ENCODE measurements around the gene CRACDL. TPM values are rescaled to one million over a fixed set of nuclear protein-coding genes. Genes with fewer than 3 reads are reported as not detected.

Gene CRACDL
- total RNA-seq, 2 donors from 2014 or later: 4.1 to 20.8 TPM

DNA sequence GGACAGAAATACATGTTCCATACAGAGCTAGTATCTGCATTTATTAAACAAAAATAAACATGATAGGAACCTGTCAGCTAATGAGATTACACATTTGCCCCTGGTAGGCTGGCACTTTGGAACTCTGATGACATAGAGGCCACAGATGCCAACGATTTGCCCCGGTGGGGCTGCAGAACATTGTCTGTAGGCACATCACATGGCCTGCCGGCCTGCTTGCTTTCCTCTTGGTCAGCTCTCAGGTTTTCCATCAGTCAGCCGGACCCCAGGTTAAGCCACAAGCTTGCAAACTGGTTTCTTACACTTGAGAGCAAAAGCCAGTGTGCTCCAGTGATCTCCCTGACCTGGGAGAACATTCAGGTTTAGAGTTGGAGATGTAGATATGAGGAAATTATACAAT is 60.3 kb downstream of the CRACDL start:
- DNase-seq (ENCODE audit: low spot score): no peak
- no peaks in the 10 kb centered on the region for H3K27me3 ChIP-seq (replicated peaks; ENCODE audit: insufficient read depth)
- 86% methylated on average over 4 of the region's 4 CpGs for WGBS

DNA sequence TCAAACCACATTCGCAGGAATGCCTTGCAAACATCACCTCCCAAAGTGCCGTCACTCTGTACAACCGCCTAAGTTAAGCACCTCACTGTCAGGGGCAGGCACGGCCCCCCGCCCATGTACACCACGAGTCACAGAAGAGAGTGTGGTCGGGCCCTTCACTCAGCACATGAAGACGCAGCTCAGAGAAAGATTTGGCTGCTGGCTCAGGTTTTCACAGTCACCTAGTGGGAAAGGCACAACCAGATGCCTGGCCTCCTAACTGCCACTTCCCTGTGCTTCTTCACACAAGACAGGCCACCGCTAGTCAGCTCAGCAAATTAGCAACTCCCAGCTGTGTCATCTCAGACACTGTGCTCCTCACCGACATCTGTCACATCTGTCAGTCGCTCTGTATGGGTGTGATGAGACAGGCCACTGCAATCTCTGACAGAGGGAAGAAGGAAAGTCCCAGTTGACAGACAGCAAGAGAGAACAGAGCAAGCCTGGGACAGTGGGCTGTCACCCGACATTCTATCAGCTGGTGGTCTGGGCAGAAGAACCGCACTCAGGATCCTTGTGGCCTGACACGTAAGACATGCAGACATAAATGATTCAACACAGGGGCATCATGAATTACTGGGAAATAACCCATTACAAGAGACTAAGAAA is 60.8 kb downstream of the CRACDL start:
- Histone ChIP-seq H3K4me3 (no peak overlapping the region), H3K27me3 (replicated peaks; ENCODE audit: insufficient read depth) (no peaks in the 10 kb centered on the region), H3K9me3 (no peaks in the 10 kb centered on the region), H3K36me3 (no peaks in the 10 kb centered on the region), H3K27ac (no peak overlapping the region), H3K4me1 (replicated peaks) (no peaks in the 10 kb centered on the region)
- WGBS: 78% methylated on average over 14 of the region's 14 CpGs
- TF ChIP-seq, protein P1, sequence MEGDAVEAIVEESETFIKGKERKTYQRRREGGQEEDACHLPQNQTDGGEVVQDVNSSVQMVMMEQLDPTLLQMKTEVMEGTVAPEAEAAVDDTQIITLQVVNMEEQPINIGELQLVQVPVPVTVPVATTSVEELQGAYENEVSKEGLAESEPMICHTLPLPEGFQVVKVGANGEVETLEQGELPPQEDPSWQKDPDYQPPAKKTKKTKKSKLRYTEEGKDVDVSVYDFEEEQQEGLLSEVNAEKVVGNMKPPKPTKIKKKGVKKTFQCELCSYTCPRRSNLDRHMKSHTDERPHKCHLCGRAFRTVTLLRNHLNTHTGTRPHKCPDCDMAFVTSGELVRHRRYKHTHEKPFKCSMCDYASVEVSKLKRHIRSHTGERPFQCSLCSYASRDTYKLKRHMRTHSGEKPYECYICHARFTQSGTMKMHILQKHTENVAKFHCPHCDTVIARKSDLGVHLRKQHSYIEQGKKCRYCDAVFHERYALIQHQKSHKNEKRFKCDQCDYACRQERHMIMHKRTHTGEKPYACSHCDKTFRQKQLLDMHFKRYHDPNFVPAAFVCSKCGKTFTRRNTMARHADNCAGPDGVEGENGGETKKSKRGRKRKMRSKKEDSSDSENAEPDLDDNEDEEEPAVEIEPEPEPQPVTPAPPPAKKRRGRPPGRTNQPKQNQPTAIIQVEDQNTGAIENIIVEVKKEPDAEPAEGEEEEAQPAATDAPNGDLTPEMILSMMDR (IDR thresholded peaks at IDR 0.05): no peak
- TF ChIP-seq POLR2AphosphoS5 (IDR thresholded peaks at IDR 0.05): no peak
- no peak for TF ChIP-seq POLR2A (IDR thresholded peaks at IDR 0.05)
- intact Hi-C loops (cut with DNase I): no loop called here
- no peak for DNase-seq (ENCODE audit: low spot score)

More for the DNA sequence above, 60.3 kb downstream of the CRACDL start:
- Histone ChIP-seq H3K4me3 (no peak overlapping the region), H3K36me3 (no peaks in the 10 kb centered on the region), H3K9me3 (no peaks in the 10 kb centered on the region), H3K27ac (no peak overlapping the region), H3K4me1 (replicated peaks) (no peaks in the 10 kb centered on the region)
- intact Hi-C loops (cut with DNase I): no loop called here
- TF ChIP-seq POLR2AphosphoS5 (IDR thresholded peaks at IDR 0.05) (no peak), POLR2A (IDR thresholded peaks at IDR 0.05) (no peak)
- TF ChIP-seq, protein P1 (IDR thresholded peaks at IDR 0.05): no peak

- TF ChIP-seq POLR2A (IDR thresholded peaks at IDR 0.05): no peak
- TF ChIP-seq, protein P1 (IDR thresholded peaks at IDR 0.05): no peak
- no peak for TF ChIP-seq POLR2AphosphoS5 (IDR thresholded peaks at IDR 0.05)
- no peaks in the 10 kb centered on the region for H3K9me3 ChIP-seq
- intact Hi-C loops (cut with DNase I): no loop called here
- no peak overlapping the region for H3K4me3 ChIP-seq
- DNase-seq (ENCODE audit: low spot score): no peak
- 93% methylated on average over 11 of the region's 11 CpGs for WGBS
- H3K4me1 ChIP-seq (replicated peaks): no peaks in the 10 kb centered on the region
- no peaks in the 10 kb centered on the region for H3K27me3 ChIP-seq (replicated peaks; ENCODE audit: insufficient read depth)
- H3K27ac ChIP-seq: no peak overlapping the region
- no peaks in the 10 kb centered on the region for H3K36me3 ChIP-seq
These were observed 61.8 kb downstream of the CRACDL start for GRCh38 chr2:98874186-98874689.

GRCh38 chr2:98872526-98872925 is 63.5 kb downstream of the CRACDL start:
- Histone ChIP-seq H3K9me3 (no peaks in the 10 kb centered on the region), H3K36me3 (no peaks in the 10 kb centered on the region), H3K27me3 (replicated peaks; ENCODE audit: insufficient read depth) (no peaks in the 10 kb centered on the region), H3K4me1 (replicated peaks) (no peaks in the 10 kb centered on the region), H3K27ac (no peak overlapping the region), H3K4me3 (no peak overlapping the region)
- TF ChIP-seq POLR2A (IDR thresholded peaks at IDR 0.05) (no peak), POLR2AphosphoS5 (IDR thresholded peaks at IDR 0.05) (no peak)
- TF ChIP-seq, protein P1 (IDR thresholded peaks at IDR 0.05): no peak
- no peak for DNase-seq (ENCODE audit: low spot score)
- WGBS: 80% methylated on average over 10 of the region's 10 CpGs
- intact Hi-C loops (cut with DNase I): no loop called here

- H3K4me3 ChIP-seq: no peak overlapping the region
- intact Hi-C loops (cut with DNase I): no loop called here
- DNase-seq (ENCODE audit: low spot score): no peak
- 90% methylated on average over 2 of the region's 2 CpGs for WGBS
- no peaks in the 10 kb centered on the region for H3K9me3 ChIP-seq
- H3K27me3 ChIP-seq (replicated peaks; ENCODE audit: insufficient read depth): no peaks in the 10 kb centered on the region
- no peaks in the 10 kb centered on the region for H3K4me1 ChIP-seq (replicated peaks)
- no peak overlapping the region for H3K27ac ChIP-seq
- H3K36me3 ChIP-seq: no peaks in the 10 kb centered on the region
- TF ChIP-seq, protein P1 (IDR thresholded peaks at IDR 0.05): no peak
- TF ChIP-seq POLR2A (IDR thresholded peaks at IDR 0.05) (no peak), POLR2AphosphoS5 (IDR thresholded peaks at IDR 0.05) (no peak)
These were observed 64.5 kb downstream of the CRACDL start for GRCh38 chr2:98871506-98871905.

All from prostate gland (tissue), 2 donors.